GM18868 (cell line): ENCODE results near the gene TTC9B.
"Not testable (repeated sequence)": the region's sequence is repeated elsewhere in the genome, so short reads cannot be mapped to it uniquely, and the experiment has no call there.

Experiments
- ATAC-seq: cut with Tn5 transposase; IDR thresholded peaks from one replicate; pipeline ENCODE4 v1.9.1; 2021; ENCODE audit warnings: mild to moderate bottlenecking, moderate library complexity; ENCODE audit not compliant: unreplicated experiment

Gene TTC9B

GRCh38 chr19:40233811-40234389 is 15.7 kb upstream of the TTC9B start:
- ATAC-seq = no peak

- no peak for ATAC-seq
These were observed 15.0 kb upstream of the TTC9B start for GRCh38 chr19:40232949-40233810.

GRCh38 chr19:40232479-40232878 is 14.3 kb upstream of the TTC9B start:
- ATAC-seq = no peak

GRCh38 chr19:40231544-40232424 is 13.6 kb upstream of the TTC9B start:
- no peak for ATAC-seq

GRCh38 chr19:40231057-40231456 is 12.9 kb upstream of the TTC9B start:
- no peak for ATAC-seq

GRCh38 chr19:40229926-40230417 is 11.8 kb upstream of the TTC9B start:
- no peak for ATAC-seq

GRCh38 chr19:40229484-40229883 is 11.3 kb upstream of the TTC9B start:
- ATAC-seq = no peak

- no peak for ATAC-seq
These were observed 10.7 kb upstream of the TTC9B start for GRCh38 chr19:40228863-40229262.

- no peak for ATAC-seq
These were observed 10.2 kb upstream of the TTC9B start for GRCh38 chr19:40228346-40228745.

- ATAC-seq = no peak
These were observed 7.5 kb upstream of the TTC9B start for GRCh38 chr19:40225440-40226305.

GRCh38 chr19:40224342-40225150 is 6.4 kb upstream of the TTC9B start:
- no peak for ATAC-seq

GRCh38 chr19:40223135-40223822 is 5.1 kb upstream of the TTC9B start:
- ATAC-seq = no peak

GRCh38 chr19:40221858-40222619 is 3.9 kb upstream of the TTC9B start:
- no peak for ATAC-seq

GRCh38 chr19:40220674-40221073 is 2.5 kb upstream of the TTC9B start:
- no peak for ATAC-seq

- ATAC-seq = no peak
These were observed 1.6 kb upstream of the TTC9B start for GRCh38 chr19:40219721-40220276.

GRCh38 chr19:40219029-40219428 is 845 bp upstream of the TTC9B start:
- not testable (repeated sequence) for ATAC-seq

GRCh38 chr19:40217027-40217810 is 965 bp downstream of the TTC9B start:
- ATAC-seq = no peak
